ENCODE results near the gene MAPK8IP3.
A peak's percentile ranks its signal among the peaks of the same experiment; 100 is the strongest.

The MAPK8IP3 gene

DNA sequence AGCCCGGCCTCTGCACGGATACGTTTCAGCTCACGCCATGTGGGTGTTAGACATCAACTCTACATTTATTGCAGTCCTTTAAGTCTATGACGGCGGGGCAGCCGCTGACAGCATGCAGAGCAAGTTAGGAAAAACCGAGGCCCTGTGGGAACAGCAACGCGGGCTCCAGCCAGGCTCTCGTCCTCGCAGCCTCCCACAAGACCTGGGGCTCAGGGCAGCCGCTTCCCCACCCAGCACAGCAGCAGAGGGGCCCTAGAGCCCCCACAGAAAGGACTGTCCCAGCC is 70.6 kb downstream of the MAPK8IP3 start:
- no peak for DNase-seq

DNA sequence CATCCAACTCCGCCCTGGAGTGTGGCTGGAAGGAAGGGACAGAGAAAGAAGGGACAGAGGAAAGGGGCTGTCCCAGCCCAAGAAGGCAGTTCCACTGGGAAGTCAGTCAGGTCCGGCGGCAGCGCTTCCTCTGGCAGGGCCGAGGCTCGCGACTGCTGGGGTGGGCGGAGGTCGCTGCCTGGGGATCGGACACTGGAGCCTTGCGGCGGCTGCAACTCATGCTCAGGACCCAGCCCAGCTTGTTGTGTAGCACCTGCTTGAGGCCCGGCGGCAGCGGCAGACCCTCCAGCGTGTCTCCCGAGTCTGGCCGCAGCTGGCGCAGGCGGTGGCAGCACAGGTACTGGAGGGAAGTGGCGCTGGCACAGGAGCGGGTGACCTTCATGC is 71.0 kb downstream of the MAPK8IP3 start:
- no peak for DNase-seq

DNA sequence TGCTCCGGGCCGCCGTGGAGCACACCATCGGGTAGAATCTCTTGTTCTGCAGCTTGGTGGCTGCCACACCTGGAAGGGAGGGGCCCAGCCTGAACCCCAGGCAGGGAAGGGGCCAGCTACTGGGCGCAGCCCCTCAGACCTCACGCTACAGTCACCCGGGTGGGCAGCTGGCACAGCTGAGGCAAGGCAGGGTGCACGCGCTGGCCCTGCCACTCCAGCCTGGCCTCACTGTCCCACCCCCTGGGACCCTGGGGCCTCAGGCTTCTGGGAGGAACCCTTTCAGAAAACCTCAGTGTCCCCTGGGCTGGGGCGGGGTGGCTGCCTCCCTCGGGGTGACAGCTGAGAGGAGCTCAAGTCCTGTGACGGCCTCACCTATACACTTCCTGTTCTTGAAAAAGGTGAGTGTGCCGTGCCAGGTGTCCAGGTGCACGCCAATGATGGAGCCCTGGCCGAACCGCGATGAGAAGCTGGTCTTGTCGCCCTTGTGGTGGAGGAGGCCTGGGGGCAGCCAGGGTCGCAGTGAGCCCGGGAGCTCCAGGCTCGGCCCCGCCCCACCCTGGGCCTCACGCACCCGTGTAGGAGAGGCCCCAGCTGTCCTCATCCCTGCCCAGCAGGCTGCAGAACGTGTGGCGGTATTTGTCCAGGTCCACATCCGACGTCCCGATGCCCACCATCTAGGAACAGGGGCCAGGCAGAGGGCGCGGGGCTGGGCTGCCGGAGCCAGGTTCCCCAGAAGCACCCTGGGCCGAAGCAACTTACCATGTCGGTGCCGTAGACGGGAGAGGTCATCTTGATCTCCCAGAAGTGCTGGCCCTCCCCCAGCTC is 71.6 kb downstream of the MAPK8IP3 start:
- DNase-seq = no peak

DNA sequence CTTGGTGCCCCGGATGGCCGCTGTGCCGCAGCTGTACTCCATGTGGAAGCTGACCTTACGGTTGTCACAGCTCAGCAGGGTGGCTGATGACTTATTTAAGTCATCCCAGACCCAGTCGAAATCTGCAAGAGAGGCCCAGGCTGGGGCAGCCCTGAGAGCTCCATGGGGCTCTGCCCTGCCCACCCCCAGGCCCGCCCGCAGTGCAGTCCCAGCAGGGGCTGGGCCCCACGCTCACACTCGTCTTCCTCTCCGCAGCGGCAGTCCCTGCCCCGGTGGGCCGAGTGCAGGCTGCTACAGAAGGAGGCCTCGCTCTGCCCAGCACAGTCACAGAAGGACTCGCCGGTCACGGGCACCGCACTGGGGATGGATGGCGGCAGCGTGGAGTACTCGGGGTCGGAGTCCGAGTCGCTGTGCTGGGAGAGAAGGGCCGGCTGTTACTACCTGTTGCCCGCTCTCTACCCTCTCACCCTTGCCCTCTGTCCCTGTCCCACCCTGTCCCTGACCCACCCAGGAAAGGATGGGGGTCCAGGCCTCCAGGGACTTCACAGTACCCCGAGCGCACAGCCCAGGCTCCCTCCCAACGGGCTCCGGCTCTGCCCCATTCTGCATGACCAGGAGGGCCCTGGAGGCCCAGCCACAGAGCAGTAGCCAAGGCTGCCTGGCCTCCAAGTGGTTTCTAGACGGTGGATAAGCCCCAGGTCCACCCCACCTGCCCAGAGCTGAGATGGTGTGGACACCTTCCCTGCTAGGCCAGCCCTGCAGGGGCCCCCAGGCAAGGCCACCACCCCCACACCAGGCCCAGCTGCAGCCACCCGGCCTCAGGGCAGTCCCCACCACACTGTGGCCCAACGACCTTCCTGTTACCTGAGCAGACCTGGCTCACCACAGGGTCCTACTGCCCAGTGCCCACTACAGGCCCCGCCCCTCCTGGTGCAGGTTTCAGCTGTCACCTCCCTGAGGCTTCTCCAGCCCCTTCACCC is 72.5 kb downstream of the MAPK8IP3 start:
- no peak for DNase-seq

DNA sequence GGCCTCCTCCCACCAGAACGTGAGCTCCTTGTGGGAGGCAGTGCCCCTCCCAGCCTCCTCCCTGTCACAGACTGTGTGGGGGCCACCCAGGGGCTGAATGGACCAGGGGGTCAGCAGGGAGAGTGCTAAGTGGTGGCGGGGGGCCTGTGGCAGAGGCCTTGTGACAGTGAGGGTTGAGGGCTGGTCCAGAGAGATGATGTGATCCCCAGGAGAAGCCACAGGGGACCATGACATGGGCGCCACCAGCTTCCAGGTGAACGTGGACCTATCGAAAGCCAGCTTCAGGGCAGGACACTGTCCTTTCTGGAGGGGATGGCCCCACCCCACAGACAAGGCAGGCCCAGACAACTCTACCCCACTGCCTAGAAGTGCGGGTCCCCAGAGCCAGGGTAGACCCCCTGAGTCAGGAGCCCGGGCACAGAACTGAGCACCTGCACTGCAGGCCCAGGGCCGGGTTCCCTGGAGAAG is 73.3 kb downstream of the MAPK8IP3 start:
- no peak for DNase-seq

DNA sequence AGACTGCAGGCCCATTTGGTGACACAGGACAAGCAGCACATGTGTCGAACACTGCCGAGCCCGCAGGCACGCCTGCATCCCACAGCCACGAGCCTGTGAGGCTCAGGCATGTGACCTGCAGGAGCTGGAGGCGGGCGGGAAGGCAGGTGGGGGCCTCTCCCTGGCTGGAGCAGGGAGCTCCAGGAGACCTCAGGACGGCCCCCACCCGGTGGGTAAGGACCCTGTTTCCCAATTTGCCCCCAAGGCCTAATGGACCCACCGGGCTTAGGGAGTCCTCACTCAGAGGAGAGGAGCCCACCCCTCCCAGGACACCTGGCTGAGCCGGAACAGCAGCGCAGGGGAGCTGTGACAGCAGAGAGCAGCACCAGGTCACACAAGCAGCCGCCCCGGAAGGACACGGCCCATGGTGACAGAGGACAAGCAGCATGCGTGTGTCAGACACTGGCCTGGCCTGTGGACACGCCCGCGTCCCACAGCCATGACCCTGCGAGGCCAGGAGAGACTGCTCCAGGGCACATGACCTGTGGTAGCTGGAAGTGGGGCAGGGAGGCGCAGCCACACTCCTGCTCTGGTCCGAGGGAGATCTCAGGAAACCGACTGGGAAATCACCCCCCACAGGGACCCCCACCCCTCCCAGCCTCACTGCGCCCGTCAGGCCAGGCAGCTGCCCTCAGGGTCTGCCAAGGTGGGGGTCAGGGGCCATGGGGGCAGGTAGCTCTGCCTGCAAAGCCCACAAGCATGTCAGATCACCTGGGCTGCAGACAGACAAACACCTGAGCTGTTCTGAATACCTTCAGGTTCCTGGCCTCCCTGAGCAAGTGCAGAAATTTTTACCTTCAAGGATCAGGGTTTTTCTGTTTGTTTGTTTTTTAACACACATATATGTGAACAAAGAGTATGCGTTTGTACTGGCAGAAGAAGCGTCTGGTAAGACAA is 74.0 kb downstream of the MAPK8IP3 start:
- no peak for DNase-seq

DNA sequence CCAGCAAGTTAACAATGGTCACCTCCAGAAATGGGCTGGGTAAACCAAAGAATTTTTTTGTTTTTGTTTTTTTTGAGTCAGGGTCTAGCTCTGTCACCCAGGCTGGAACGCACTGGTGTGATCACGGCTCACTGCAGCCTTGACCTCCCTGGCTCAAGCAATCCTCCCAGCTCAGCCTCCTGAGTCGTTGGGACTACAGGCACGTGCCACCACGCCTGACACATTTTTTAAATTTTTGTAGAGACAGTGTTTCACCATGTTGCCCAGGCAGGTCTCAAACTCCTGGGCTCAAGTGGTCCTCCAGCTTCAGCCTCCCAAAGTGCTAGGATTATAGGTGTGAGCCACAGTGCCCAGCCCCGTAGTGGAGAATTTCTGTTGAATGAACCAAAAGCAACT is 74.7 kb downstream of the MAPK8IP3 start:
- DNase-seq = no peak

DNA sequence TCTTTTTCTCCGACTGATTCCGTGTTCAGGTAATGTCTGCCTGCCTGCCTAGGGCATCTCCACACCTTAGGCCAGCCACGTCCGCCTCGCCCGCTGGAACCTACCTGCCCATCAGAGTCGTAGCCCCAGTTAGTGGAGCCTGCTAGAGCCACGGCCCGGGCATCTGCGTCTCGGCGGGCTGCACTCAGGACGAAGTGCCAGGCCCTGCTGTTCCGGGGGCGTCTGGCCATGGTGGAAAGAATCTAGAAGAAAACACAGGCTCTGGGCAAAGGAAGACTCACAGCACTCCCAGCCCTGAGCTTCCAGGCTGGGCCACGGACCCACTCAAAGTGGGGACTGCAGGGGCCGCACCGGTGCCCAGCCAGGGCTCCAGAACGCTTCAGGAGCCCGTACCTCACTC is 75.3 kb downstream of the MAPK8IP3 start:
- DNase-seq = no peak

DNA sequence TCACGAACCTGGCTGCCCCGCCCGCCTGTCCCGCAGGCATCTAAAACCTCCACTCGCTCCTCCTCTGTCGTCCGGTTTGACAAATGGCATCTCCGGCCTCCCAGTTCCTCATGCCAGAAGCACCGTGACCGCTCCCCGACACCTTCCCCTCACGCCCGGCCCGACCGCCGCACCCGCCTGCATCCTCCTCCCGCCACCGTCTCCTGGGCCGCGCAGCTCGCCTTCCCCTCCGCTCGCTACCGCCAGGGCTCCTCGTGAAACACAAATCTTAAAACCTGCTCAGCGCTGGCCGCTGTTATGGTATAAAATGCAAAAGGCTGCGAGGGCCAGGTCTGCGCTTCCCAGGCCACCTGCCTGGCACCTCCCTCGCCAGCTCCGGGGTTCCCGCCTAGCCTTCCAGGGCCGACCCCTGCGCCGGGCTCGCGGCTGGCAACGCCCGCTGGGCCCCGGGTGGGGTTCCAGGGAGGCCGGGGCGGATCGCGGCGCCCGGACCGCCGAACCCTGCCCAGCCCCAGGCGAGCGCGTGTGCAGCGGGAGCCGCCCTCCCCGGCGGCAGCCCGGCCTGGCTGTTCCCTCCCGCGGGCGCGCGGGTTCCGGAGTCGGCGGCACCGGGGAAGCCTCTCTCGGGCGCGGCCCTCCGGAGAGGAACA is 75.9 kb downstream of the MAPK8IP3 start:
- peak; percentile 30 for DNase-seq

DNA sequence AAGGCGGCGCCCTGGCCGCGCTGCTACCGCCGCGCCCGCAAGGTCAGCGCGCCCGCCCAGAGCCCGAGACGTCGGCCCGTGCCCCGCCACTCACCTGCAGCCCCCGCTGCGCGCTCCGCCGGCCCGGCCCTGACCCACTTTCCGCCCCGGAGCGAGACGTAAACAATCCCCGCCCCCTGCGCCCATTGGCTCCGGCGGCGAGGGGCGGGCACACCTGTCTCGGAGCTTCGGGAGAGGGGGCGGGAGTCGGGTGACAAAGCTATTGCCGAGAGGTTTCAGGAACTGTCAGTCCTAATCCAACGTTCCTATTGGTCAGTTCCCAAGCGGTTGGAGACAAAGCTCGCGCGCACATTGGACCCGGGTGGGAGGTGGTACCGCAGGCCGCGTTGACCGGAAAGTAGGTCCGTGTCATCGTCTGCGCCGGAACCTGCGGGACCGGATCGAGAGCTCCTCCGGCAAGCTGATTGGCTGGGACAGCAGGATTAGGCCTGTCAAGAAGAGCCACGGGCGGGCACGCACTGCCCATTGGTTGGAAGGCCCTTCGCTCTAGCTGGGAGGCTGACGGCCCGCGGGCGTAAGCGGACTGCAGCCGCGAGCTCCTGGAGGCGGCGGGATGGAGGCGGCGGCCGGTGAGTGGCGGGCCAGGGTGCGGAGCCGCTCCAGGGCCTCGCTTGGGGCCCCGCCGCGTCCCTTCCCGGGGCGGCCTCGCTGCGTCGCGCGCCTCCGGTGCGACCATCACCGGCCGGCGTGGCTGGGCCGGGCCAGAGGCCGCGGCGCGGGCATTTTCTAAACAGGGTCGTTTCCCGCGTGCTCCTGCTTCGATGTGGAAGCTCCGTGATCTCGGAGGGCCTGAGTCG is 76.6 kb downstream of the MAPK8IP3 start, which contains the start of the genes NUBP2 and SPSB3:
NUBP2 (plus strand) TSS at position 553 of the 857 bp plus-strand sequence; CDS start at position 614, 61 bp downstream.
SPSB3 (minus strand) TSS at position 164 of the 857 bp plus-strand sequence. CDS start 1,088 bp downstream, outside the sequence.
- peak; percentile 98 for DNase-seq

DNA sequence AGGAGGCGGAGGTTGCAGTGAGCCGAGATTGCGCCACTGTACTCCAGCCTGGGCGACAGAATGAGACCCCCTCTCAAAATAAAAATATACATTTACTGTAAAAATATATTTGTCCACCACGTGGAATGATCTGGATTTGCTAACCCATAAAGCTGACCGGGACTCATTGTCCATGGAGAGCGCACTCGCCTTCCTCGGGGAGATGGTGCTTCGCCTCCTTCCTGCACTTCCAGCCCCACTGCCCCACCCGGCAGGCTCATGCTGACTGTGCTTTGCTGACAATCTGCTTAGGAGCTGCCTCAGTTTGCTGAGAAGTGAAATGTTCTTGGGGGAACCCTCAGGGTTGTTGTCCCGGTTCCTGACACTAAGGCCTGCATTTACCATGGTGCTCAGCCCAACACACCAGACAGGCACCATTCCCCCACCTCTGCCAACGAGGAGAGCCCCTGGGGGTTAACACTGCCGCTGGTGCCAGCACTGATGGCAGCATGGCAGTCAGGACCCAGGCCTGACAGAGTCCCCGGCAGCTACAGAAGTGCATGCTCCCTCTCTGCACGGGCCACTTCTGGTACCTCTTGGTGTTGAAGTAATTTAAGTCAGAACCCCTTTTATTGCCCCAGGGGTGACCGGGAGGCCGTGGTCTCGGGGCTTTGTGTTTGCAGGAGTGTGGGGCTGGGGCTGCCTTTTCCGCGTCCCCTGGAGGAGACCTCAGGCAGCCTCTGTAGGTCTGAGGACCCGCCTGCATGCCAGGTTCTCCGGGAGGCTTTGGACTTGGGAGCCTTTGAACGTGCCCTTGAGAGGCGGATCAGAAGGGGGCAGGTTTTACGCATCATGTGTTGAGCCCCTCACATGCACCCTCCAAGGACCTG is 79.2 kb downstream of the MAPK8IP3 start:
- no peak for DNase-seq

DNA sequence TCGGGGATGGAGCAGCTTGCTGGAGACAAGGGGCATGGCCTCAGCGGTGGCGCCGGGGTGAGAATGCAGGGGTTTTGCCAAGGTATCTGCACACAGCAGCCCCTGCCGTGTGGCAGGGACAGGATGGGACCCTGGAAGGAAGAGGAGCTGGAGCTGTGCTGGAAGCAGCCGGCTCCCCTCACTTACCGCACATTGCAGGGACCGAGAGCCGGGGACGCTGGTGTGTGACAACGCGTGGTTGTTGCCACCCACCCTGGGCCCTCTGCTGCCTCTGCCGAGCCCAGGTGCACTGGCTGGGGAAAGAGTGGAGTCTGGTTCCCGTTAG is 79.8 kb downstream of the MAPK8IP3 start:
- DNase-seq = no peak

DNA sequence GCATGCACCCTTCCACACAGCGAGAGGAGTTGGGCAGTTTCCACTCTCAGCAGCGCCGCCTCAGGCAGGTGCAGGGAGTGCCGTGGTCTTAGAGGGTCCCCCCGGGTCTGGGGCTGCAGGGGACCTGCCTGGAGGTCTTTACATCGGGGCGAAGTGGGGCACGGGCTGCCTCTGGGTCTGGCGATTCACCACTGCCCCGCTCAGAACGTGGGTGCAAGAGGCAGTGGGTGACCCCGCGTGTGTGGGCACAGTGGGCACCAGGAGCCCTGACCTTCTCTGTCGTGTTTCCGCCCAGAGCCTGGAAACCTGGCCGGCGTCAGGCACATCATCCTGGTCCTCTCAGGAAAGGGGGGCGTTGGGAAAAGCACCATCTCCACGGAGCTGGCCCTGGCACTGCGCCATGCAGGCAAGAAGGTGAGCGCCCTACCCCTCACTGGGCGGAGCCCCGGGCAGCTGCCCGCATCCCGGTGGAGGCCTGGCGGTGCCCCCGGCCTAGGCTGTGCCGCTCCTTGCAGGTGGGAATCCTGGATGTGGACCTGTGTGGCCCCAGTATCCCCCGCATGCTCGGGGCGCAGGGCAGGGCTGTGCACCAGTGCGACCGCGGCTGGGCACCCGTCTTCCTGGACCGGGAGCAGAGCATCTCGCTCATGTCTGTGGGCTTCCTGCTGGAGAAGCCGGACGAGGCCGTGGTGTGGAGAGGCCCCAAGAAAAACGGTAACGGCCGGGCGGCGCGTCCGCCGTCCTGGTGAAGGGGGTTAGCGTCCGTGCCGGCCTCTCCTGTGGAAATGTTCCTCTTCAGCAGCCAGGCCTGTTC is 80.5 kb downstream of the MAPK8IP3 start:
- DNase-seq = no peak

DNA sequence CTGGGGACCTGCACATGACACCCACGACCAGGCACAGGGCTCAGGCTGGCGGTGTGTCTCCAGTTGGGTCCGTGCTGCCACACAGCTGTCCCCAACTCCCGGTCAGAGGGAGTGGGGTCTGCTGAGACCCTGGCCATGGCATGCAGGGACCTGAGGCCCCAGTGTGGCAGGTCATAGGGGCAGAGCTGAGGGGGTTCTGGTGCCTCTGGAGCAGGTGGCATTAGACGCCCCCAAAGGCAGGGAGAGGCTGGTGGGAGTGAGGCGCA is 81.0 kb downstream of the MAPK8IP3 start:
- no peak for DNase-seq

DNA sequence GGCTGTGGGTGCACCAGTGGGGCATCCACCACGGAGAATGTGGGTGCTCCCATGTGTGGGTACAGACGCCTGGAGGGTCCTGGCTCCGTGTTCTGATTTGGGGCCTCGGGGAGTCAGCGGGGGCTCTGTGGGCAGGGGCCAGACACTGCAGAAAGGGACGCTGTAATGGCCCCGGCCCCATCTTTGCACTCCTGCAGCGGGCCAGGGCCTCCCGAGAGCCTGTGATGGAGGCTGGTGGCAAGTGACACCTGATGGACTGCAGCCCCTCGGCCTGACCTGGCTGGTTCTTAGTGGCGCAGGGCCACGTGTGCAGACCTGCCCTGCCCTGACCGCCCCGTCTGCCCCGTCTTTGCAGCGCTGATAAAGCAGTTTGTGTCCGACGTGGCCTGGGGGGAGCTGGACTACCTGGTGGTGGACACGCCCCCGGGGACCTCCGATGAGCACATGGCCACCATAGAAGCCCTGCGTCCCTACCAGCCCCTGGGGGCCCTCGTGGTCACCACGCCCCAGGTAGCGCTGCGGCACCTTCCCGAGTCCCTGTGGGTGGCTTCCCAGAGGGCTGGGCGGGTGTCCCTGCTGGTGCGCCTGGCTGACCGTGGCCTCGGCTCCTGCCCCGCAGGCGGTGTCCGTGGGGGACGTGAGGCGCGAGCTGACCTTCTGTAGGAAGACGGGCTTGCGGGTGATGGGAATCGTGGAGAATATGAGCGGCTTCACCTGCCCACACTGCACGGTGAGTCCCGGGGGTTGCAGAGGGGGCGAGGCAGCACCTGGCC is 81.5 kb downstream of the MAPK8IP3 start:
- no peak for DNase-seq

DNA sequence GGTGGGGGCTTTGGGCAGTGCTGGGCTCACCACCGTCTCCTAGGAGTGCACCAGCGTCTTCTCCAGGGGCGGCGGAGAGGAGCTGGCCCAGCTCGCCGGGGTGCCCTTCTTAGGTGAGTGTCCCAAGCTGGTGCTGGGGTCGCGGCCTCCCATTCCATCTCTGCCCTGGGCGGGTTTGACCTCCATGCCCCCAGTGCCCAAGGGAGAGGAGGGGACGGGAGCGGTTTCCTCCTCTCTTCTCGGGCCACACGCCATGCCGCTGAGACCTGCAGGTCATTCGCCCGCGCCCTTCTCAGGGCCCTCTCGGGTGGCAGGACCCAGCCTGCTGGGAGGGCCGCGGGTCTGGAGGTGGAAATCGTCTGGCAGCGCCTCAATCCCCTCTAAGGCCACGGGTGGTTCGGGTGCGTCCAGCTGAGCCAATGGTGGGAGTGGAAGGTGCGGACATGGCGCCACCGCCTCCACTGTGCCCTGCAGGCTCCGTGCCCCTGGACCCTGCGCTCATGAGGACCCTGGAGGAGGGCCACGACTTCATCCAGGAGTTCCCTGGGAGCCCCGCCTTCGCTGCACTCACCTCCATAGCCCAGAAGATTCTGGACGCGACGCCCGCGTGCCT is 82.2 kb downstream of the MAPK8IP3 start:
- no peak for DNase-seq

DNA sequence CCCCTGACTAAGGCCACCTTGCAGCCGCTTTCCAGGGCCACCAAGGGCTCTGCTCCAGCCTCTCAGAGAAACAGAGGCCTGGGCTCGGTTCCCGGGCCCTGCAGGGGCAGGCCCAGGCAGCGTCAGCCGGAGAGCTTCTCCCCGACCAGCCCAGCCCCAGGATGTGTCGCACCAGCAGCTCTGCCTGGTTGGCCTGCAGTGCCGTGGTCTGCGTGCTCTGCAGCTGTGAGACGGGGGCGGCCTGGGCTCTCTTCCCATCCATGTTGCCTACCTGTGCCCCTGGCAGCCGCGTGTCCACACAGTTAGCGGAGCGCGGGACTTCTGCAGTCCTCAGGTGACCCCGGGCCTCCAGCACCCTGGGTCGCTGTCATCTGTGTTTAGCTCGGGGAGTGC is 82.7 kb downstream of the MAPK8IP3 start:
- DNase-seq = no peak

DNA sequence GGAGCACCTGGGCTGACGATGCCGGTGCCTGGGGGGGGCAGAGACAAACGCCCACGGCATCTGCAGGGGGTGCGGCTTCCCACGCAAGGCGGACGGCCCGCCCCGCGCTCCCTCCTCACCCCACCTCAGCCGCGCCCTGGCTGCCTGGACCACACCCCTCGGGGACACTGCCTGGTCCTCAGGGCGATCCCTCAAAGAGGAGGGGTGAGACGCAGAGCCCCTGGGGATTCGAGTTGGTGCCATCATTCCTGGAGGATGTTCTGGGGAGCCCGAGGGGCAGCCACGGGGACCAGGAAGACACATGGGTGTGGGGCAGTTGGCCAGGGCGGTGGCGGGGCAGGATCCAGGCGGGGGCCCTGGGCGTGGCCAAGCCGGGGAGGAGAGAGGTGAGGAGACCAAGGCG is 83.6 kb downstream of the MAPK8IP3 start:
- no peak for DNase-seq

All from effector CD4-positive, alpha-beta T cell (primary cell).